CD4-positive, alpha-beta T cell treated with Interleukin-2 at 100 ng/mL for 4 hours (primary cell): Measurements from ENCODE around the gene EPB41L3.

Source experiments
- DNase-seq: peaks from one replicate; pipeline ENCODE4 v3.0.0-alpha.2; 2020; ENCODE audit warnings: low spot score

Gene EPB41L3

DNA sequence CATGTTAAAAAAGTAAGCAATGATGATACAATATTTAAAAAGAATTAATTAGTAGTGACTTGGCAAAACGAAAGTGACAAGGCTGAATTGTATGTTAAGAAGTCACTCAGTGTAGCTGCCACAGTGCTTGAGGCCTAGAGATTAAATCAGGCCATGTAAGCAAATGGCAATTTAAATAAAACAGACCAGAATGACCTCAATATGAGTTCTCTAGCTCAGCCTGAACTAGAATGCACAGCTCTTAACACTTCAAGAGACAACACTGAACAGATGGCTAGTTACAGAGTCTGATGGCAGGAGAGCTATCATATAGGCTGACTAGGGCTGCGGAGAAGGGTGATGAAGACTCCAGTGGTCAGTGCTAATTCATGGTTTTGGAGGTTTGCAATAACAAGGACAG is 130.3 kb downstream of the EPB41L3 start:
- DNase-seq = no peak

DNA sequence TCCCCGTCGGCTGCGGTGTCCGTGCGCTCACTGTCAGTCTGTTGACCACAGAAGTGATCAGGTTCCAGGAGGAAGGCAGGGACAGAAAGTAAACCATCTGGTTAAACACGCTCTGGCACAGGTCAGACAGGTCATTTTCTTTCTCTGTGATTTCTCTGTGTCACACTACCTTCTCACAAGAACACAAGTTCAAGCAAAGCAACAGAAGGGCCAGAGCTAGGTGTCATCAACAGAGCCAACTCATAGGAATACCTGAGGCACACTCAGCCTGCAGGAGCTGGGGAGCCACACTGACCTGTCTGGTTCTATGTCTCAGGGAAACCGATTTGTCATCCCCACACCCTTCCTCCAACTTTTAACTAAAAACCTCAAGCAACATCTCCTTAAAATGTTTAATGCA is 133.2 kb downstream of the EPB41L3 start:
- DNase-seq = no peak

- DNase-seq = no peak
These were observed 145.5 kb downstream of the EPB41L3 start for GRCh38 chr18:5398269-5398668.

- no peak for DNase-seq
These were observed 146.7 kb downstream of the EPB41L3 start for GRCh38 chr18:5397102-5397501.

- DNase-seq = peak; percentile 2
These were observed 147.8 kb downstream of the EPB41L3 start for GRCh38 chr18:5395860-5396448.

- DNase-seq = no peak
These were observed 150.0 kb downstream of the EPB41L3 start for GRCh38 chr18:5393779-5394178.

DNA sequence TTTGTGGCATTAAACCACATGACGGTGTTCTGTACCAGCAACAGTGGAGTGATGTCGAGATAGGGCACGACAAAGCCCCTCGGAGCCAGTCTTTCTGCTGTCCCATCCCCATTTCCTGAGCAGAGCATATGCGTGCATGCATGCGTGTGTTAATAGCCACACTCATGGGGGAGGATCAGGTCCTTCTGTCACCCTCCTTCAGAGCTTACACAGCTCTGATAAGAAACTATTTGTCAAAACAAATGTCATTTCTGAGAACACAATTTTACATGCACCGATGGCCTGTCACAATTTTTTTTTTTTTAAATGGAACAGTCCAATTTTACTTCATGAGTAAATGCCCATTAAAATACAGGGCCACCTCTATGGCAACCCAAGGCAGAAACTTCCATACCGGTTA is 152.4 kb downstream of the EPB41L3 start:
- no peak for DNase-seq

GRCh38 chr18:5389356-5389755 is 154.4 kb downstream of the EPB41L3 start:
- no peak for DNase-seq

DNA sequence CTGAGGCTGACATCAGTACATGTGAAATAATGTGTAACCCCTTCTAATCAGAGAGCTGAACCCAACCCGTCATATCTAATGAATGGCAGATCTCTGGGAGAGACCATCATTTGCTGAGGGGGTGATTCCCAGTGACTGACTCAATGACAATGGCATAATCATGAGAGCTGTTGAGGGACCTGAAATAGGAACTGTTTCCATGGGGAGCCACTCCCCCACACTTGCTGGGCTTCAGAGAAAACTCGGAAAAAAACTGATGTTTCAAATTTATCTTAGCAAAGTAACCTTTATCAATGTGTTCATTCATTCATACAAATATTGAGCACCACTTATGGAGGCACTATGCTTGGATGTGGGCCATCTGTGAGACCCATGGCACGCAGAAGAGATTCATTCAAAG is 154.9 kb downstream of the EPB41L3 start:
- DNase-seq = no peak

DNA sequence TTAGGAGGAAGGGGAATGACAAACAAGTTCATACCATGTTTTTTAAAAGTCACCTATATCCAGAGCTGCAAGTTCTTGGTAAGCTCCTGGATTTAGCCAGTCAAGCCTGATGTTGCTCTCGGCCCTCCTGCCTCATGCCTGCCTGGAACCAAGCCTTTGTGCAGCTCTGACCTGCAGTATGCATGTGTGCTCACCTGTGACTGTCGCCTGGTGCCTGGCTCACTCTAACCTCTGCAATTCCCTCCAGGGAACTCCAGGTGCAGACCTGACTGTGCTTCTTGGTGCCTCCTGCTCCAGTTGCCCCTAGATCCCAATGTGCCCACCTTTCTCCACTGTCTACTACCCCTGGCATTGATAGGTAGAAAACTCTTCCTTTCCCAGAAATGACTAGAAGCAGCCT is 163.2 kb downstream of the EPB41L3 start:
- no peak for DNase-seq

GRCh38 chr18:5376986-5377385 is 166.8 kb downstream of the EPB41L3 start:
- no peak for DNase-seq

GRCh38 chr18:5370332-5370731 is 173.5 kb downstream of the EPB41L3 start:
- DNase-seq = no peak

DNA sequence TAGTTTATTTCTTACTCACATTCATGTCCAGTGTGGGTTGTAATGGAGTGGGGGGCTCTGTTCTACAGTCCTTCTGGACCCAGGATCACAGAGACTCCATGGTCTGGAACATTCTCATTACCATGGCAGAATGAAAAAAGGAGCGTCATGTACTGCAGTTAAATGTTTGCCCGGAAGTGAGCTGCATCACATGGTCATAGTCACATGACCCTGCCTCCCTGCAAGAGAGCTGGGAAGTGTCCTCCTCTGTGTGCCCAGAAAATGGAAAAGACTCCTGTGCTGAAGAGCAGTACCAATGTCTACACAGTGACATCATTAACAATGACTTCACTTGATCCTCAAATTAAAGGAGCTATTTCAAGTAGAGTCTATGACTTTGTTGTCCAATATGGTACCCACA is 174.3 kb downstream of the EPB41L3 start:
- no peak for DNase-seq

DNA sequence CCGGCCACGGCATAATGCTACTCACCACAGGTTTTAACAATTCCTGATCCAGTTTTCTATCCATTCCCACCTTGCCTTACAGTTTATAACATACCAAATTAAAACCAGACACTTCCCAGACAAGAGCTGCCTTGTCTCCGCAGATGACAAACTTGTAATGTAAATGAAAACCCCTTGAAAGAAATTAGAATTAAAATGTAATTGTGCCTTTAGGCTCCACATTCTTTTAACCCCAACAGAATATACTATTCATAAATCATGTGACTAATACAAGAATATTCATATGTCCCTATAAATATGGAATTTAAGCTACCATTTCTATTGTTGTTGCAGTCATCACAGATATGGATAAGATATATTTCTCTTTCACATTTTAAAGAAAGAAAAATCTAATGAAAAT is 178.4 kb downstream of the EPB41L3 start:
- DNase-seq = no peak

DNA sequence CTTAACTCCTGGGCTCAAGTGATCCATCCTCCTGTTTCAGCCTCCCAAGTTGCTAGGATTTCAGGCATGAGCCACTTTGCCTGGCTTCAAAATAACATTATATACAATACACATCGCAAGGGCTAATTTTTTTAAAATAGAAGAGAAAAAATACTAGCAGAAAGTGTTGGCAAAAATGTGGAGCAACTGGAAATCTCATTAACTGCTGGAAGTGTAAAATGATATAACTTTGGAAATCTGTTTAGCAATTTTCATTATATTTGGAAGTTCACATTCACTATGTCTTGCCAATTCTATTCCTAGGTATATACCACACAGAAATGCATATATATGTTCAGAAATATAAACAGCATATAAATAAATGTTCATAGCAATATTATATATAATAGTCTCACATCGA is 193.2 kb downstream of the EPB41L3 start:
- DNase-seq = no peak
